Measurements from ENCODE around the gene SEMA3G.

The SEMA3G gene

GRCh38 chr3:52479037-52479876 lies 34.4 kb upstream of the SEMA3G start:
- no peak for DNase-seq (ENCODE audit: low spot score)

GRCh38 chr3:52477796-52478095 lies 32.8 kb upstream of the SEMA3G start:
- DNase-seq (ENCODE audit: low spot score) = no peak

- no peak for DNase-seq (ENCODE audit: low spot score)
Measured at GRCh38 chr3:52477076-52477795, 32.3 kb upstream of the SEMA3G start.

DNA sequence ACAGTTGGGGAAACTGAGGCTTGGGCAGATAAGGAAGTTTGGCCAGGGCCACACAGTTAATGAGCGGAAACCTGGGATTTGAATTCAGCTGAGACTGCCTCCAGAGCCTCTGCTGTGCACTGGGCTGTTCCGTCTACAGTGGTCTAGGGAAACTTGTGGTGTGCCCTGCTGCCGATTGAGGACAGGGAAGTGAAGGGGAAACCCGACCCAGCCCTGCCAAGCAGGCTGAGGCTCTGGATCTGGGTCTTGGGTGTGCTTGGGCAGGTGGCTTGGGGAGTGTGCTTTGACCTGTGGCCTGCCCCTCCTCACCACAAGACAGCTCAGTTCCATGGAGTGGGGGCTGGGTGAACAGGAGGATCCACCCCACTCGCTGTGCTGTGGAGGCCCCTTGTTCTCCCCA lies 28.1 kb upstream of the SEMA3G start:
- DNase-seq (ENCODE audit: low spot score) = no peak

DNA sequence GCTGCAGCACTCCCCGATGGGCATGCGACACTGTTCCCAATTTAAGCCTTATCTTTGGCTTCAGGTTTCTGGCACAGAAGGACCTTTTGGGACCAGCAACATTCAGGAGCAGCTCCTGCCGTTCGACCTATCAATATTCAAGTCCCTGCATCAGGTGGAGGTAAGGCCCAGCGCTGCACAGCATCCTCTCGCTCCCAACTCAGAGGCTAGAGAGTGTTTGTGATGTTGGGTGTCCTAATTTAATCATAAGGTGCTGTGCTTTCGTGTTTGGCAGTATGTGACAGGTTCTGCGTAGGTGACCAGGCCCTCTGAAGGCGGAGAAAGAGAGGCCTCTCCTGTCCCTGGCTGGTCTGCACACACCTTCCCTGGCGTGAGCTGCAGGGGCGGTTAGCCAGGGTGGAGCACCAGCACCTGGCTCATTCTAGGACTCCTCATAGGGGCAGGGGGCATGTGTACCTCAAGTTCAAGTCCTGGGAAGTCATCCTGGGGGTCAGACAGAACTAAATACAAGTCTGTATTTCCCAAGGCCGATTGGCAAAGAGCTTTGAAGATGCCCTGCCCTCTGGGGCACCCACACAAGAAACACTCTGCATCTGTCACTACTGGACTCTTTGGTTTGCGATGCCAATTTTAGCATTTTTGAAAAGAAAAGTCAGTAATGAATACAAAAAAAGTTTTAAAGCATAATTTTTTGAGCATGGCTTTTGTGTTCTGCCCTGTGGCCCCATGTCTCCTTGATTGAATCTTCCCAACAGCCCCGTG lies 27.5 kb upstream of the SEMA3G start:
- no peak for DNase-seq (ENCODE audit: low spot score)

DNA sequence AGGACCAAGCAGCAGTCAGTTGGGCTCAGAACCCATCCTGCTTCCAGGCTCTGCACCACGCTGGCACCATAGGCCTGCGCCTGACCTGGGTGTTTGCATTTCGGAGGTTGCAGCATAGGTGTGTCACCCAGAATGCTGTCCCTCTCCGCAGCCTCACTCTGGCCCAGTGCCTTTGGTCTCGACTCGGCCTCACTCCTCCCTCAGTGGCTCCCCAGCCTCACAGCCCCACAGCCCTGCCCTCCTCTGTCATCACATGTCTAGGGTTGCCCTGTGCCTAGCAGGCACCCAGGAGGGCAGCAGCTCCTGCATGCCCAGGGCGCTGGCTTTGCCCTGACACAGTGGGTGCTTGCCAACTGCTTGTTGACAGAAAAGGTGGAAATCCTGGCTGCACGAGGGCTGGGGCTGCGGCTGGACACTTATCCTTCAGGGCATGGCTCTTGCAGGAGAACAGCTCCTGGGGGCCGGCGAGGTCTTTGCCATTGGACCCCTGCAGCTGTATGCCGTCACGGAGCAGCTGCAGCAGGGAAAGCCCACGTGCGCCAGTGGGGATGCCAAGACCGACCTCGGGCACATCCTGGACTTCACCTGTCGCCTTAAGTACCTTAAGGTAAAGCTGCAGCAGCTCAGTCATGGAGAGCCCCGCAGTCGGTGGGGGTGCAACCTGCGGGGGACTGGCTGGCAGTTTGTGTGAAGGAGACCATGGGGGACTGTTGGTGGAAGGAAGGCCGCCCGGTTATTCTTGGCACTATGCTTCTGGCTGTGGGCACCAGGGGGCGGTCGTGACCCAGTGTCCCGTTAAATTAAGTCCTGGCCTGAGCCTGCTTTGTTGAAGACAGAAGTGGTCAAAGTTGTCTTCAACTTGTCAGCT lies 26.7 kb upstream of the SEMA3G start:
- DNase-seq (ENCODE audit: low spot score) = peak; percentile 81

GRCh38 chr3:52470920-52471319 lies 26.0 kb upstream of the SEMA3G start:
- DNase-seq (ENCODE audit: low spot score) = no peak

DNA sequence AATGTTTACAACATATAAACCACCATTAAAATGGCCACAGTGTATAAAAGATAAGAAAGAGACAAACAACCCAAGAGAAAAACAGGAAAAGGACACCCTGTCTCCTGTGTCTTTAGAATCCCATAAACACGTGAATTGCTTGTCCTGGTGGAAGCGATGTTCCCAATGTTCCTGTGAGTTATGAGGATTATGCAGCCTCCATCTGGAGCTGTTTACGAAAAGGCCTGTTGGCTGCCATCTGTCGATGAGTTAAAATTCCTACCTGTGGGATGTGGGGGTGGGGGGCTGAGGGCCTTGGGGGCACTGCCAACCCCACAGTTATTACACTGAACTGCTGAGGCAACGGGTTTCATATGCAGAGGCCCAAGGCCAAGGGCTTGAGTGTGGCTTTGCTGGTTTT lies 24.1 kb upstream of the SEMA3G start:
- DNase-seq (ENCODE audit: low spot score) = no peak

DNA sequence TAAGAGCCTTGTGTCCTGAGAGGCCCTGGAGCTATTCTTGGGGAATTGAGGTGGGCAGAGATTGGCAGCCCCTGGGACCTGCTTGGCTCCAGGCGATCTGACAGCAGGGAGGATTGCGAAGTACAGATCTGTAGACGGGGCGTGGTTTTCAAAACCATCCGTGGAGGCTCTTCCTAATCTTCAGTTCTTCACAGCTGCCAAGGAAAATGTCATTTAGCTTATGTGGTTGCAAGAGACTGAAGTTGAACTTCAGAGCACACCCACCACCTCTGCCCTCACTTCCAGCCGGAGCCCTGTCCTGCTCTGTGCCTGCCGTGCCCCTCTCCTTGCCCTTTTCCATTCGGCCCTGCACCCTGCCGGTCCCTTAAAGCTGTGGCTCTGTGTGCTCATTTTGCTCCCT lies 23.4 kb upstream of the SEMA3G start:
- DNase-seq (ENCODE audit: low spot score) = peak; percentile 71

- no peak for DNase-seq (ENCODE audit: low spot score)
Measured at GRCh38 chr3:52463416-52463815, 18.5 kb upstream of the SEMA3G start.

DNA sequence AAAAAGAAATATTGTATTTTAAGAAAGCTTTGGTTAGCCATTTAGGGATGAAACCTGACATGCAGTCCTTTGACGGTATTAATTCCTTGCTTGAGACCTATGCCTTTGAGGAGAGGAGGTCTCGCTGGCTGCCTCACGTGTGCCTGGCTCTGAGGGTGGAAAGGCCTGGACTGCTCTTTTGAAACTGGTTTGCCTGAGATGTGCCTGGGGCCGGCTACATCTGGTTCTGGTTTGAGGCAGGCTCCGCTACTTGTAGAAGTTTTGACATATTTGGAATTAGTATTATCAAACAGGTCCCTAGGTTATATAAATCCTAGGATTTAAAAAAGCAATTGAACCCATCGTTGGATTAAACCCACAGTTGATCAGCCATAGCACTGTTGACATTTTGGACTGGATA lies 17.0 kb upstream of the SEMA3G start:
- no peak for DNase-seq (ENCODE audit: low spot score)

DNA sequence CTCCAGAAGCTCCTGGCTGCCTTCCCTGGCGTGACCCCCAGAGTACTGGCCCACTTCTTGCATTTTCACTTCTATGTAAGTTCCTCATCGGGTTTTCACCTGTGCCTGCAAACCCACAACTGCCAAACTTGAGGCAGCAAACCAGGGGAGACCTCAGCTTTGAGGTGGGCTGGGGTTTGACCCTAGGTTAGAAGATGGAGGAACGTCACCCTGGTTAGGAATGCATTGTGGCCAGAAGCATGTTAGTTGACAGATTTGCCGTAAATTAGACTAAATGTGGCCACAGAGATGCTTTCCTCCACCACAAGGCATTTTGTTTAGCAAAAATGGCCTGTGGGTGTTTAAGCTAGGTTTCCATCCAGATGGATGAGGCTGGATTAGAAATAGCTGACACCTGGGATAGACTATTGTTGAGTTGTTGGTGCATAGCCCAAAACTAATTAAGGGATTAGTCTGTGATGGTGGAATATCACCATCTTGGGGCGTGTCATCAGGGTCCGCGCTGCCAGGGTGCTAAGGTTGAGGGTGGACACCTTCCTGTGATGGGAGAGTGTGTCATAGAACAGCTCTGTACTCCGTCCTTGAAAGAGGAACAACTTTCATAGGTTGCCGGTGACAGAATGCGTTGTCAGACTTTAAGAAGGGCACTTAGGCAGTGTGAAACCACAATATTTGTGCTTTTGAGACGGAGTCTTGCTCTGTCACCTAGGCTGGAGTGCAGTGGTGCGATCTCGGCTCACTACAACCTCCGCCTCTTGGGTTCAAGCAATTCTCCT lies 14.1 kb upstream of the SEMA3G start:
- DNase-seq (ENCODE audit: low spot score) = no peak

- no peak for DNase-seq (ENCODE audit: low spot score)
Measured at GRCh38 chr3:52458031-52458760, 13.3 kb upstream of the SEMA3G start.

- no peak for DNase-seq (ENCODE audit: low spot score)
Measured at GRCh38 chr3:52456800-52457183, 11.9 kb upstream of the SEMA3G start.

GRCh38 chr3:52456169-52456799 lies 11.4 kb upstream of the SEMA3G start:
- DNase-seq (ENCODE audit: low spot score) = peak; percentile 78

DNA sequence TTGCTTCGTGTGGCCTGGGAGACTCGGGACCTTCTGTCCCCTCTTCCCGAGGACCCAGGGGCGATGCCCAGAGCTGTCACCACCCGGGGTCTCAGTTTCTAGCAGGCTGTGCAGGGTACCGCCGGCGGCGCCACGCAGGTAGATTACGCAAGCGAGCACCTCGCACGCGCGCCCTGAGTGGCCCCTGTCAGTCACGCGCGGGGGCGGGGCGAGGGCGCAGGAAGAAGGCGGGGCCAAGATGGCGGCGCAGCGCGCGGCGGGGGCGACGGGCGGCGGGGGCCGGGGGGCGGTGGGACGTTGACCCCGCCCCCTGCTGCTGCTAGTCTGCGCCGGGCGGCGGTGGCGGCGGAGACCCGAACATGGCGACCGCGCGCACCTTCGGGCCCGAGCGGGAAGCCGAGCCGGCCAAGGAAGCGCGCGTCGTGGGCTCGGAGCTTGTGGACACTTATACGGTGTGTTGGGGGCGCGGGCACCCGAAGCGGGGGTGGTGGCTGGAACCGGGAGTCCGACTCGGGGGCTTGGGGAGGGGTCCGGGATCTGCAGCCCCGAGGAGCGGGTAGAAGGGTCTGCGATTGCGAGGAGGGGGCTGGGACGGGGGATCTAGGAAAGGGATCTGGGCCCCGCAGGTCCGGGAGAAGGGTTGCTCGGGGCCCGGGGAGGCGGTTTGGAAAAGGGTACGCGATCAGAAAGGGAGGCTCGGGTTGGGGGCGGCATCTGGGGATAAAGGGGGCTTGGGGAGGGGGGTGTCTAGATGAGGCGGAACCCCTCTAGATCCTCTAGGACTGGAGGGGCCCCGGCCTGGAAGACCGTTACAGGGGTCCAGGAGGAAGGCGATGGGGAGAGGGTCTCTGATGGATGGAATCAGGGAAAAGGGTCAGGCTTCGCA lies 10.6 kb upstream of the SEMA3G start, which contains the start of gene NISCH:
NISCH (plus strand) TSS at position 322 of the 886 bp plus-strand sequence; CDS start at position 360, 38 bp downstream.
- peak; percentile 97 for DNase-seq (ENCODE audit: low spot score)

GRCh38 chr3:52454938-52455282 lies 10.0 kb upstream of the SEMA3G start:
- DNase-seq (ENCODE audit: low spot score) = no peak

DNA sequence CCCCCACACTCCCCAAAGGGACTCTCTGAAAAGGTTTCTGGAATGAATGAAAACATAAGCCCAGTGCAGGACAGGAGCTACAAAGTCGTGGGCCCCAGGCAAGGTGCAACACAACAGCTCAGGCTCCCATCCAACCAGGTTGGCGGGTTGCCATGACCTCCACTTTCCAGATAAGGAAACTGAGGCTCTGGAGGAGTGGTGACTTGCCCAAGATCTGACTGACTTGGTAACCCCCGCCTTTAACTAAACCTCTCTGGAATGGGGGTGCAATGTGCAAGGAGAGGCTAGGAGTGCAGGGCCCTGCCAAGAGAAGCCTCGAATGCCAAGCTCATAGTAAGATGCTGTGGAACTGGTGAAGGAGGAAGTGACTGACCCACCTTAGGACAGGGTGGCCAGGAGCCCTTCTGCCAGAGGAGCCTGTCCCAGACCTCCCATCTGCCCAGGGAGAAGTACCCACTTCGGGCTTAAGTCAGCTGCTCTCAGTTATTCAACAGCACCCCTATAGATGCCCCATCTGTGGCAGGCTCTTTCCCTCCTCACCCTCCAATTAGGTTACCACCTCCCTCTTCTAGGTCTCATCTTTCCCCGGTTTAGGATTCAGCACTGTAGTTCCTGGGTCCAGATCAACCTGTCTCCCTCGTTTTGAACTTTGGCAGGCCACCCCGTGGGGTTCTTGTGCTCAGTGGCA lies 9.5 kb upstream of the SEMA3G start:
- no peak for DNase-seq (ENCODE audit: low spot score)
